RPMI8226 (cell line): ENCODE results near the gene PLP1.
"Not testable (repeated sequence)": the region's sequence is repeated elsewhere in the genome, so short reads cannot be mapped to it uniquely, and the experiment has no call there.

Source experiments
- DNase-seq: peaks from one replicate; pipeline ENCODE4 v3.0.0-alpha.2; 2015

The PLP1 gene

GRCh38 chrX:103776546-103776945 lies at the start of gene PLP1:
Gene PLP1, plus strand, starts transcription at chrX:103776840. Its CDS starts 156 bp downstream, at chrX:103776996.
- no peak for DNase-seq

- no peak for DNase-seq
Observed at GRCh38 chrX:103727115-103727514, 49.5 kb upstream of the PLP1 start.

- no peak for DNase-seq
Observed at GRCh38 chrX:103729015-103729414, 47.6 kb upstream of the PLP1 start.

GRCh38 chrX:103730147-103730795 lies 46.4 kb upstream of the PLP1 start:
- DNase-seq, result no peak

GRCh38 chrX:103730796-103731493 lies 45.7 kb upstream of the PLP1 start:
- no peak for DNase-seq

- DNase-seq, result no peak
Observed at GRCh38 chrX:103733017-103733416, 43.6 kb upstream of the PLP1 start.

GRCh38 chrX:103734125-103734760 lies 42.4 kb upstream of the PLP1 start:
- peak; percentile 50 for DNase-seq

GRCh38 chrX:103737696-103738095 lies 38.9 kb upstream of the PLP1 start:
- DNase-seq, result no peak

- DNase-seq, result no peak
Observed at GRCh38 chrX:103739421-103739820, 37.2 kb upstream of the PLP1 start.

- no peak for DNase-seq
Observed at GRCh38 chrX:103741879-103742278, 34.8 kb upstream of the PLP1 start.

GRCh38 chrX:103742339-103742738 lies 34.3 kb upstream of the PLP1 start:
- DNase-seq, result no peak

- DNase-seq, result no peak
Observed at GRCh38 chrX:103747163-103747562, 29.5 kb upstream of the PLP1 start.

- DNase-seq, result no peak
Observed at GRCh38 chrX:103754401-103754800, 22.2 kb upstream of the PLP1 start.

GRCh38 chrX:103756736-103757135 lies 19.9 kb upstream of the PLP1 start:
- no peak for DNase-seq

GRCh38 chrX:103758555-103758954 lies 18.1 kb upstream of the PLP1 start:
- DNase-seq, result no peak

- not testable (repeated sequence) for DNase-seq
Observed at GRCh38 chrX:103763541-103763940, 13.1 kb upstream of the PLP1 start.

- not testable (repeated sequence) for DNase-seq
Observed at GRCh38 chrX:103766813-103767555, 9.7 kb upstream of the PLP1 start.

- DNase-seq, result no peak
Observed at GRCh38 chrX:103773445-103773844, 3.2 kb upstream of the PLP1 start.

GRCh38 chrX:103774070-103774642 lies 2.5 kb upstream of the PLP1 start:
- DNase-seq, result peak; percentile 36

GRCh38 chrX:103779141-103779789 lies 2.6 kb downstream of the PLP1 start:
- DNase-seq, result peak; percentile 33

- no peak for DNase-seq
Observed at GRCh38 chrX:103780336-103781061, 3.9 kb downstream of the PLP1 start.

GRCh38 chrX:103781062-103781402 lies 4.4 kb downstream of the PLP1 start:
- DNase-seq, result no peak
